ENCODE results near the gene ZBTB42.

The ZBTB42 gene

GRCh38 chr14:104752735-104753527 lies 48.0 kb upstream of the ZBTB42 start, which contains the start of gene SIVA1 (continued):
- TF ChIP-seq ZNF202 (tag by site-specific recombination; IDR thresholded peaks at IDR 0.05; ENCODE audit: borderline replicate concordance): no peak
- TF ChIP-seq ZSCAN4 (tag by site-specific recombination; IDR thresholded peaks at IDR 0.05): no peak
- TF ChIP-seq ZNF324 (tag by site-specific recombination; IDR thresholded peaks at IDR 0.05): peak; percentile 81; the same call in 1 of the 2 replicates
- no peak for TF ChIP-seq FEZF1 (tag by site-specific recombination; IDR thresholded peaks at IDR 0.05)
- no peak for TF ChIP-seq ZNF707 (tag by site-specific recombination; IDR thresholded peaks at IDR 0.05)
- peak; percentile 98 for TF ChIP-seq ZFHX2 (tag by site-specific recombination; conservative IDR thresholded peaks at IDR 0.05)
- no peak for TF ChIP-seq PRDM4 (tag by site-specific recombination; IDR thresholded peaks at IDR 0.05)
- peak; percentile 78 for TF ChIP-seq ZEB2 (tag by site-specific recombination; IDR thresholded peaks at IDR 0.05)
- peak; percentile 94 for TF ChIP-seq HIC1 (tag by site-specific recombination; IDR thresholded peaks at IDR 0.05)
- no peak for TF ChIP-seq ZNF664 (tag by site-specific recombination; IDR thresholded peaks at IDR 0.05)
- peak; percentile 56; the same call in 1 of the 2 replicates for TF ChIP-seq INSM2 (tag by site-specific recombination; IDR thresholded peaks at IDR 0.05)
- peak; percentile 92 for TF ChIP-seq ZBTB20 (tag by site-specific recombination; IDR thresholded peaks at IDR 0.05)
- no peak for TF ChIP-seq ZNF26 (tag by site-specific recombination; IDR thresholded peaks at IDR 0.05)
- TF ChIP-seq GLIS1 (tag by site-specific recombination; IDR thresholded peaks at IDR 0.05): peak; percentile 63
- TF ChIP-seq KLF17 (tag by site-specific recombination; IDR thresholded peaks at IDR 0.05): 0 out of 2 replicates have a peak, but pooled peaks have one; percentile 13
- TF ChIP-seq ZBTB21 (tag by site-specific recombination; IDR thresholded peaks at IDR 0.05): peak; percentile 98
- TF ChIP-seq ZBTB44 (tag by site-specific recombination; IDR thresholded peaks at IDR 0.05): no peak
- peak; percentile 7; the same call in 1 of the 2 replicates for TF ChIP-seq ZBTB6 (tag by site-specific recombination; IDR thresholded peaks at IDR 0.05)
- TF ChIP-seq ZBTB8A (tag by site-specific recombination; IDR thresholded peaks at IDR 0.05): peak; percentile 87
- peak; percentile 58; the same call in 1 of the 2 replicates for TF ChIP-seq GLIS2 (tag by site-specific recombination; IDR thresholded peaks at IDR 0.05)
- TF ChIP-seq ZNF362 (tag by site-specific recombination; IDR thresholded peaks at IDR 0.05): no peak
- no peak for TF ChIP-seq ZNF529 (tag by site-specific recombination; IDR thresholded peaks at IDR 0.05; ENCODE audit: insufficient replicate concordance)
- peak; percentile 97 for TF ChIP-seq KLF8 (tag by site-specific recombination; IDR thresholded peaks at IDR 0.05)
- peak; percentile 73 for TF ChIP-seq SP7 (tag by site-specific recombination; IDR thresholded peaks at IDR 0.05)
- peak; percentile 99 for TF ChIP-seq ZBTB48 (tag by site-specific recombination; IDR thresholded peaks at IDR 0.05)

Data from HEK293 (cell line).